GM18867 (cell line): Measurements from ENCODE around the gene EBF3.

Experiments
- ATAC-seq: cut with Tn5 transposase; IDR thresholded peaks from one replicate; pipeline ENCODE4 v1.9.1; 2021; ENCODE audit warnings: mild to moderate bottlenecking, moderate library complexity; ENCODE audit not compliant: unreplicated experiment

The EBF3 gene

DNA sequence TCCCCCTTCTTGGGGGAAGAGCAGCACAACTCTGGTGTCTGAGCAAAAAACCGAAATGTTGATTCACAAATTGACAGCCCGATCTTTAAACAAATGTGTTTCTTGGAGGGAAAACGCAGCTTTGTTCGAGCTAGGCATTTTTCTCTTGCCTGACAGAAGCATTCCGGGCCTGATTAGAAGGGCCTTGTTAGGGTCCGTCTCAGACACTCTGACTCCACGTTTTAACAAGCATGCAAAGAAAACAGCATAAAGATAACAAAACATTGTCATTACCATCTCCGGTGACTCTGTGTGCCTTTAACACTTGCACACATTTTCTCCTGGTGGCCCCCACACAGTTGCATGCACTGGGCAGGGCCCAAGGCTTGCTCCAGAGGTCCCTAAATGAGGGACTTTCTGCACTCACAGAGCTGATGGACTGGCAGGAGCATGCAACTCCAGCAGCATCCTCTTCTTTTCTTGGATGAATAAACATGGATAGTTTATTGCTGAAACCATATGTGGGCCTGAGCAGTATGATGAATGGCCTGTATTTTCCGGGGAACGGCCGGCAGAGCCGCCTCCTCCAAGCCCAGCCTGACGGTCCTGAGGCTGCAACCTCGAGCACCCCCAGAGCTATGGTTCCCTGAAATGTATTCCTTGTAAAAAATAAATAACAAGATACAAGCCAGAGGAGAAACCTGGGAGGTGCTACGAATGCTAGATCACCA is 50.9 kb downstream of the EBF3 start:
- ATAC-seq: no peak

DNA sequence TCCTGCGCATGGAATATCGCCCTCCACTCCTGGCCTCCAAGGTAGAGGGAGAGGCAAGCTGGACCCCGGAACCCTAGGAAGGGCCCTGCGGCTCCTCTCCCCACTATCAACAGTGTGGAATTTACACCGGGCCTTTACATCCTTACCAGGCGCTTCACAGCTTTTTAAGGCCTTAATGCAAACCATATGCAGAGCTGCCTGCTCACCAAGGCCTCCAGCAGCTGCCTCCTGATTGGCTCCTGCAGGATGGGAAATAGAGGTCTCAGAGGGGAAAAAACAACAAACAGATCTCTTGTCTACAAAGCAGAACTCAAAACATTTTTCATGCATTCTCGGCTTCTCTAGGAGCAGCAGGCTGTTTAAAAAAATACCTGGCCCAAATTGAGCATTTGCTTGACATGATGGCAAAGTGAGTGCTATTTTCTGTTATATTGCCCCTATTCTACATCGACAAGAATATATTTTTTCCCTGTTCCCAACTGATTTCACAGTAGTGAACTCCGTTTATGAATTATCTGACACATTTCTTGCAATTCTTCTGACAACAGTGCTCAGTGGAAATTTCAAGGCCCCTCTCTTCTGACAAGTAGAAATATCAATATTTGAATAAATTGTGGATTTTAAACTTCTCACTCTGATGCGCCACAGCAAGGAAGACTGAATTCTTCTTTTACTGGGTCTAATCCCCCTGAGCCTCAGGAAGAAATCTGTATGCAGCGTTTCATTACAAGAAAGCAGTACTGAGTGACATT is 51.7 kb downstream of the EBF3 start:
- ATAC-seq: no peak

DNA sequence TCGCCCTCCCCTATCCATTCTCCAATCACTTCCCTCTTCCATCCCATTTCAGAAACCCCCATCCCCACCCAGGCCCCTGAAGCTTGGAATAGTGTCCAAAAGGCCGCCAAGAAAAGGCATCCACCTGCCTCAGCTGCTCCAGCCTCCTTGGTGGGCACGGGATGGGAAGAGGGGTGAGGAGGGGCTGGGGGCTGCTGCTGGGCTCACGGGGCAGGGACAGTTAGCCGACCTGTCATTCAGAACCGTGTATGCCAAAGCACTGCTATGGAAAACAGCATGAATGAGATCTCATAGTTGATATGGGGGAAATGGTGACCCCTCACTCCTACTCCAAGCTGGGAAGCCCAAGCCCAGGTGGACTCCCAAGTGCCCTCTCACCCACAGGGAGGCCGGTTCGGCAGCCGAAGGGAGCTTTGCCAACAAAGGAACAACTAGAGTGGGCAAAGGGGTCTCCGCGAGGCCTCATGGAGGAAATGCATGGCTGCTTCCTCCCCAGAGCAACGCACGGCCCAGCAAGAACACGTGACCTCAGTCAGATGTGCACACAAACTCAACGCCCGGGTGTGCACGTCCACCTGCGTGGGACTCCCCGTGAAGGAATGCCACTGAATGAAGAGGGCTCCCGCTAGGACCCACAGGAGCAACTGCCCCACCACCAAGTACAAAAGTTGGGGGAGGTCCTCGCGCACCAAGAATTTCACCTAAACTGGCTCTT is 52.5 kb downstream of the EBF3 start:
- no peak for ATAC-seq

DNA sequence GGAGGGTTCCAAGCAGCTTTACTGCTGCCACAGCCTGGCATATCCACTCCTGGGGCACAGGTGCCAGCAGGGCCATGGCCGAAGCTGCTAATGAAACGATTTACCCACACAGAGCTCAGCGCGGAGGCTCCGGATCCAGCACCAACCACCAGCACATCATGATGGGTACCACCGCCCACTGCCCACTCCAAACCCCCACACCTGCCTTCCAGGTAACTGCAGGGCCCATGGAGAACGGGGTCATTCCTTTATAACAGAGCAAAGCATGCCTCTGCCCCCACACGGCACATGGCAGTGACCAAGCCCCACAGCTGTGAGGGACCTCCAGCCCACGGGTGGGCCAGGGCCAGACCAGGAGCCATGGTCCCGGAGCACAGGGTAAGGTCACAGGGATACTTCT is 53.2 kb downstream of the EBF3 start:
- no peak for ATAC-seq

DNA sequence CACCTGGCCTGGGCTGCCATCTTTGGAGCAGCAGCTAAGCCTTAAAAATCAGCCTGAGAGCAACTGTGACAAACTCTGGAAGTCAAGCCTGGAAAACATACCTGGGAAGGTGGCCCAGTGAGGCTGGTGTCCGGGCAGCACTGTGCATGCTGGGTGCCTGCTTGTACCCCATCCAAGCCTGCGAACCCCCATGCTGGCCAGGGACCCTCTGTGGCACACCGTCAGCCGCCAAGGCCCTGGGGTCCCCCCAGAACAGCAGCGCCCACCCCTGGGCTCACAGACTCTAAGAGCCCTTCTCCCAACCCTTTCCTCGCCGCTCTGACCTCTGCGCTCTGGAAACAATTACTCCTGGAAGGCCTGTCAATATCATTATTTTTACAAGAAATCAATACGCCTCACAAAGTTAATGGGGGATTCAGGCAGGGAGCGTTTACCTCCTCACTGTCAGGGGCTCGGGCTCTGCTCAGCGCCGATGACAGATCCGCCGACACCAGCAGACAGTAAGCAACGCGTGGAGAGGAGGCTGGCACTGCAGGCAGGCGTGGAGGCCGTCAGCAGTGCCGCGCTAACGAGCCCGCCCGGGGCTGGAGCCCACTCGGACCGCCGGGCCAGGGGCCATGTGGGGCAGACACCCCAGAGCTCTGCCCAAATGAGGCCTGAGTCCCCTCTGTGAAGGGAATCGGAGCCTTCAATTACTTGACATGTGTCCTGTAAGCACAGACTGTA is 54.4 kb downstream of the EBF3 start:
- ATAC-seq: no peak

DNA sequence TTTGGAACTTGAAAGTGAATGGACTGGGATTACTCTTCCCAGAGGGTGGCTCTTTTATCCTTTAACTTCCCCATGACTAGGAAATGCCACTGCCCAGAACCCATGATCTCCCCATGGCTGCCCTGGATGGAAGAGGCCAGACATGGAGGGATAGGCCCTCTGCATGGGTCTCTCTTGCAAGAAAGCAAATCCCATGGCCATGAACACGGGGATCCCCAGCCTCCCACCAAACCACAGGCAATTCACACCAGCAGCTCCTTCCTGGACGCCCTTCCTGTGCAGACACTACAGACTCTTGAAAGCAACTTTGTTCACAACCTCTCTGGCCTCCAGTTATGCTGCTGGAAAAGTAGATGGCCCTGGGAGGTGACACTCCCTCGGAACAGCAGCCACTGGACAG is 55.0 kb downstream of the EBF3 start:
- no peak for ATAC-seq

DNA sequence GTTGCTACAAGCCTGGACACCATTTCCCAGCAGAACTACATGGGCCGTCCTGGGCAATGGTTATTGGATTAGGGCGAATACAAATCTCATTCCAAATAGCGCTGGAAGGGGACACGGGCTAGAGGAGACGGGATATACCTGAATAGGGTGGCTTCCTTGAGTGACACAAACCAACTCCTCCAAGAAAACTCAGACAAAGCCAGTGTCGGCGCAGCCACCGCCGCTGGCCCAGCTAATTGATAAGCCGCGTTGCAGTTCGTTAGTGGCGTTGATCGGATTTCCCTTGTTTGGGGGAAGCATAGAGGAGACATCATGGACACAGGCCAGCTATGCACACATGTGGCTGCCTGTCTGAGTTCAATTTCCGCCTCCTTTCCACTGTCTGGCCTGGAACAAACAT is 55.7 kb downstream of the EBF3 start:
- no peak for ATAC-seq

DNA sequence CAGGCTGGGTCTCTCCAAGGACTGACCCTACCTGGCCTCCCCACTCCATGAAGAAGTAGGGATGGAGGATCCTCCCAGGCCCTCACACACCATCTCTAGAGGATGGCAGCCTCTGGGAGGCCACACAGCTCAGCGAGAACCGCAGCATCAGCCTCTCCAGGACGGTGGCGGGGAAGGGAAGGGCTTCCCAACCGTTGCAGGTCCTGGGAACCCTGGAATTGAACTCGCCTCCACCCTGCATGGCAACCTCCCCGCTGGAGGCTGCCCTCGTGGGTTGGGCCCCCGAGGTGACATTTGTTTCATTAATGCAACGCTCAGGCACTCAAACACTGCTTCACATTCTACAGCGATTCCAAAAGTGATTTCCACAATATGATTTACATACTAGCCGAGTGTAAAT is 58.5 kb downstream of the EBF3 start:
- no peak for ATAC-seq

DNA sequence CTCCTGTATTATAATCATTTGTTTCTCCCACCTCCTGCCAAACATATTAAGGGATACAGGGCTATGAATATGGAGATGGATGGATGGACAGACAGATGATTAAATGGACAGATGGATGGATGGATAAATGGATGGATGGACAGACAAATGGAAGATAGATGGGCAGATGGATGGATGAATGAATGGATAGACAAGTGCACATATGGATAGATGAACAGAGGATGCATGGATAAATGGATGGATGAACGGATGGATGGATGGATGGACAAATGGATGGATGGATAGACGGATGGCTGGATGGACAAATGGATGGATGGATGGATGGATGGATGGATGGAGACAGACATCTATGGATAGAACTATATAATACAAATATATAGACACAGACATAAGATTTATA is 59.8 kb downstream of the EBF3 start:
- no peak for ATAC-seq

DNA sequence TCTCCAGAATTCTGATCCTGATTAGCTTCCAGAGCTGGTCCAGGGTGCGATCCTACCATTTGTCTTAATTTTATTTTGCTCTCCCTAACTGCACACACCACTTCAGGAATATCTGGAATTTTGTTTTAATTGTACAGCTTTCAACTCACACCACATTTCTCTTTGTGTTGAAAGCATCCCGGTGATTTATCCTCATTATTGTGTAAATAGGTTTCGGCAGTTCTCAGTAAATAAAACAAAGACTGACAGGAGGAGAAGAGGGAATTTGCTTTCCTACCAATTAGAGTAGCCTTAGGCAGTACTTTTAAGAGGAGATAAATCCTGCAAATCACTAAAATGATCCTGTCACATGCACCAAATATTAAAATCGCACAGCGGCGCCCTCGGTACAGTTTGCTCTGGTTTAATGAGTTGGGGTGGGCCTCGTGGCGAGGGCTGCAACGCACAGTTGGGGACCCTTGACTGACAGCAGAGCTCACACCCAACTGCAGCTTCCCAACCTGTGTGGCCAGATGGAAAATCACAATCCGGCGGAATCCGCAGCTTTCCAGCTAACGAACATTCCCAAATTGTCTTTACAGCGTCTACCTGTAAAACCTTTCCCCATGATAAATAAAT is 62.6 kb downstream of the EBF3 start:
- ATAC-seq: no peak

DNA sequence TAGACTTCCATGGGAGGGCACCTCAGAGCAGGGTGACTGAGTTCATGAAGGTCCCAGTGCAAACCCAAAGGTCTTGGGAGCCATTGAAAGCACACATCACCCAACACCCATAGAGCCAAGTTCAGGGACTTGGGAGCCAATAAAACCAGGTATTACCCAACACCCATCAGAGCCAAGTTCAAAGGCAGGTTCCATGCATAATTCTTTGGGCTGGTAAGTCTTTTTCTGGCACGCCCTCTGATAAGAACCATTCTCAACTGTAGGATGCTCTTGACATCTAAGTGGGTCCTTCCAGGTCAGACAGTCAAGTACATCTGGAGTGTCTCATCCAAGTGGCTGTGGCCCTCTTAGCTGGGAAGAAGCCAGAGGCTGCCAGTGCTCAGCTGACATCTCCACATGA is 63.2 kb downstream of the EBF3 start:
- ATAC-seq: no peak

DNA sequence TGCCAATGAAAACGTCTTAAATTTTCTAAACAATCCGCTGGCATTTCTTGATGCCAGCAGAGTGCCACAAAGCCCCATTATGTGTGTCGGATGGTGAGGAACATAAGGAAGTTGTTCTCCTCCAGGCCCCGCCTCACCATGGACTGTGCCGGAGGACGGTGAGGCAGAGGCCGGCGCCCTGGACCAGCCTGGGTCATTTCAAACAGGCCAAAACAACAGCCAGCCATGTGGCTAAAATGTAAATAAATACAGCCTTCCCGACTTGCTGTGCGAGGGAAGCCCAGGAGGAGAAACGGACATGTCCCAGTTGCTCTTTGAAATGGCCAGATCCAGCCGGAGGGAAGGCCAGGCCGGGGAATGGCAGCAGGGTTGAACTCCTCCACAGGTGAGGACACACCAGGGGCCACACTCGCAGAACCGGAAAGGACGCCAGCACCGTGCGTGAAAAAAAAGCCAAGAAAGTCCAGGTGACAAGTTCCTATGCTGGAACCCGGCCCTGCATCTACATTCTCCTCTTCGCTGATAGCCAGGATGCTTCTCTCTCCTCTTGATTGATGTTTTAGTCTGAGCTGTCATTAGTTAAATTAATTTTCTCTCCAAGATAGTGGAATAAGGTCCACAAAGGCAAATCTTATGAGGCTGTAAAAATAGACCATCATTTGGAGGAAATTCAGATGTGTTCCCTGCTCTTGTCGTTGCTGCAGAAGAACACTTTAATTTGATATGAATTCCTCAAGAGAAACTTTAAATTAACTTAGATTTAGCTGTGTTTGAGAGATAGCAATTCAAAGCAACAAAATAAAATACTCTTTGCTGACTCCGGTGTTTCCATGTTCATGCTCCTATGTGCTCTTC is 64.6 kb downstream of the EBF3 start:
- ATAC-seq: no peak

DNA sequence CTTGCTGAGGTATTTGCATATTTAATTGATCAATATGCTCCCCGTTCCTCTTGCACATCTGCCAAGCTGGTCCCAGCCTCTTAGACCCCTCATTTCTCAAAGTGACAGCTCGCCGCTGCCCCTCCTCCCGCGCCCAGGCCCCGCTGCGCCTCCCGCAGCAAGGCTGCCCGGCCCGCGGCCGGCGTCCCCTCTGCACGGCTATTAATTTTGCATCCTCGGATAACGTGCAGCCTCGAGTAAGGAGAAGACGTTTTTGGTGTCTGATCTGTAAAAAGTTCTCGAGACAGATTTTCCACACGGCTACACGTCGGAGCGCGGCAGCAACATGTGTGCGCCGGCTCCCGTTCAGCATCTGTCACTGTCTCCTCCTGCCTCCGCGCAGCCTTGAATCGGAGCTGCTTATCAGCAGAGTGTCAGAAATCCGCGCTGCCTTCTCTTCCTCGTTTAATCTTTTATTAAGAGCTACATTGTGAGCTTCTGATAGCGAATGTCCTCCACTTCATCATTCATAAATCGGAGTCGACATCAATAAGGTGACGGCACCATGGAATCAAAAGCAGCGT is 65.3 kb downstream of the EBF3 start:
- no peak for ATAC-seq

DNA sequence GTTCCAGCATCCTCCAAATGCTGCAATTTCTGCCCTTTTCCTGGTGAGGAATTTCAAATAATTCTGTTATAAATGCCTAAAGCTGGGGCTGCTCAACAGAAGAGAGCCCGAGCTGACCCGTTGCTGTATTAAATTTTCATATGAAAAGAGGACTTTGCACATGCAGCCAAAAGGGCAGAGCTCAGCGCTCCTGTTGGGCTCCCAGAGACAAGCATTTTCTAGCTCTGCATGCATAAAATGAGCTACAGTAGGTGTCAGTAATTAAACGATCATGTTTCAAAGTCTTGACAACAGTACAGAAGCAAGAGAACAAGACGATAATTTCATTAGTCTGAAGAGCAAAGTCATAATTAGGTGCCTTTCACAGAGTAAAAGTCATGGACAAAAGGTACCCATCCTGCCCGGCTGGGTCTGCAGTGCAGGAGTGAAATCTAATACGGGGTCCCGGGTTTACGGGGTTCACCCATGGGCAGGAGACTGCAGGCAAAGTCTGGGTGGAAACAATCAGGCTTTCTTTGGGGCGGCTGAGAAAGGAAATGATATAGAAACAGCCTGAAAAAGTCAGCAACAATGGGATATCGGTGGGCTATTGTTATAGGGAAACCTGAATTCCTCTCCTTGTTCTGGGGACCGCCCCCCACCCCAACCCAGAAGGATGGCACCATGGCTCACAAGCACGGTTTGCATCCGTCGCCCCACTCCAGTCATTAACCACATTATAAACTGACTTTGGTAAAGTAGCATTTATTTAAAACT is 66.0 kb downstream of the EBF3 start:
- no peak for ATAC-seq

DNA sequence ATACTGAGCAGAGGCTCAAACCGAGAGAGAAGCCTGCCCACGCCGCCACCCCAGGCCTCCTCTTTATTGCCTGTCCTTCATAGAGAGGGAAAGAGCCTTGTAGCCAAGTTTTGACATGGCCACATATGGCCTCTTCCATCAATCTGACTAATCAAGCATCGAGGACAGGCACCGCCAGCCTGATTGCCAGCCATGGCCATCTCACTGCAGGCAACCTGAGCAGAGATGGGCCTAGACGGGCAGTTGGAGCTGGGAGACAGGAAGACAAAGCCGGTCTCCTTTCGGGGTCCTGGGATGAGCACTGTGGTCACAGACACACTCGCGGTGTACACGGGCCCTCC is 67.2 kb downstream of the EBF3 start:
- ATAC-seq: no peak

DNA sequence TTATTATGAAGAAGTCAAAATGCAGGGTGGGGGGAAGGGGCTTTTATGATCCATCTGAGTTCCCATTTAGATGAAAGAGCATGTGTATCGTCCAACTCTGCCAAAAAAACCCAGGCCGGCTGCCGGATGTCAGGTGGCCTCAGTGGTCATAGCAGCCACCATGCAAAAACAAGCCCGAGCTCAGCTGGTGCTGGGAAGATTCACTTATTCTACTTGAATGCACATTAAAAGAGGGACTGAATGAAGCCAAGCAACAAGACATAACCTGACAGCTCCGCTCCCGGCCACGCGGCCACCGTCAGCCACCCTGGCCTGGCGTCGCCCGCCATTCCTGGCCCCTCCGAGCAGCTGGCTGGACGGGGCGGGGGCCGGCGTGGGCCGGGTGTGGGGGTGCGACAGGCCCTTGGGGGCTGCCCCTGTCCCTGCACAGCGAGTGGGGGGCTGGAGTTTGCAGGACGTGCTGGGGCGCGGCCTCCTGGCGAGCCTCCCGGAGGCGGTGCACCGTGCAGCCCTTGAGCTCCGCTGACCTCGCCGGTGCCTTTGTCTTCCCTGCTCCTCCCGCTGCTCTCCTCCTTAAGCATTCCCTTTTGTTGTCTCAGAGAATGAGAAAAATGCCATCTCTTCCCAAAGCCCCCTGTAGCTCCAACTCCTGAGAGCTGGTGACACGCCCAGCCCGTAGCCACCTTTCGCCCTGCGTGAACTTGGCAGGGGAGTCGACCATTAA is 67.8 kb downstream of the EBF3 start:
- no peak for ATAC-seq

DNA sequence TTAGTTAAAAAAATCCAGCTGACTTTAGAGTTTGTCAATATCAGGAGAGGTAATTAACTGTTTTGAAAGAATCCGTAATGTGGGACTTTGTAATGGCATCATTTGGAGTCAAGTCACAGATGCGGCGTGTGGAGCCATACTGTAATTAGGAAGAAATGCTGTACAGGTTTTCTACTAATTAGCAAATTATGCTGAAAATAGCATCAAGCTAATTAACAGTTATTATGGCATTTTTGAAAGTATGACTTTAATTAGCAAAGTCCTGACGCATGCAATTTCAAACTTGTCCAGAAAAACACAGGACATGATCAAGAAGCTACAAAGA is 68.3 kb downstream of the EBF3 start:
- no peak for ATAC-seq

DNA sequence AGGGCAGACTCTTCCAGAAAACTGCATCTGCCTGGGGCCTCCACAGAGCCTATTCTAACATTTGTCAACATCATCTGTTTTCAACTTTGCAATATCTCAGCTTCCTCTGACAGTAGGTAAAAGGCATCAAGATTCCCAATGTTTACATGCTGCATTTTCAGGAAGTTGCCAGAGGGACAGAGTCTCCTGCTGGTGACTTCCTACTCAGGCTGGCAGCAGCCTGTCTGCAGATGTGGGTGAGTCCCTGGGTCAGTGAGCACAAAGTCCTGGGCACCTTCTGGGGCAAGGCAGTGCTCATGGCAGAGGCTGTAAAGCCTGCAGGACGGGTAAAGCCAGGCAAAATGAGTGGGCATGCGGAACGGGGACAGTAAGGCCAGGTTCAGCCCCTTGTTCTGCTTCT is 69.4 kb downstream of the EBF3 start:
- no peak for ATAC-seq
